CD4-positive, alpha-beta T cell treated with Interleukin-1 beta for 1 hour (primary cell): ENCODE data around the gene IL6ST.

ENCODE experiments used
- DNase-seq, 2 donors: peaks; one replicate each; pipeline ENCODE4 v3.0.0-alpha.2; 2020 to 2022

IL6ST gene

GRCh38 chr5:55885359-55885758 lies 109.4 kb downstream of the IL6ST start:
- no peak for DNase-seq
